ENCODE results near the gene CCDC78.

CCDC78 gene

DNA sequence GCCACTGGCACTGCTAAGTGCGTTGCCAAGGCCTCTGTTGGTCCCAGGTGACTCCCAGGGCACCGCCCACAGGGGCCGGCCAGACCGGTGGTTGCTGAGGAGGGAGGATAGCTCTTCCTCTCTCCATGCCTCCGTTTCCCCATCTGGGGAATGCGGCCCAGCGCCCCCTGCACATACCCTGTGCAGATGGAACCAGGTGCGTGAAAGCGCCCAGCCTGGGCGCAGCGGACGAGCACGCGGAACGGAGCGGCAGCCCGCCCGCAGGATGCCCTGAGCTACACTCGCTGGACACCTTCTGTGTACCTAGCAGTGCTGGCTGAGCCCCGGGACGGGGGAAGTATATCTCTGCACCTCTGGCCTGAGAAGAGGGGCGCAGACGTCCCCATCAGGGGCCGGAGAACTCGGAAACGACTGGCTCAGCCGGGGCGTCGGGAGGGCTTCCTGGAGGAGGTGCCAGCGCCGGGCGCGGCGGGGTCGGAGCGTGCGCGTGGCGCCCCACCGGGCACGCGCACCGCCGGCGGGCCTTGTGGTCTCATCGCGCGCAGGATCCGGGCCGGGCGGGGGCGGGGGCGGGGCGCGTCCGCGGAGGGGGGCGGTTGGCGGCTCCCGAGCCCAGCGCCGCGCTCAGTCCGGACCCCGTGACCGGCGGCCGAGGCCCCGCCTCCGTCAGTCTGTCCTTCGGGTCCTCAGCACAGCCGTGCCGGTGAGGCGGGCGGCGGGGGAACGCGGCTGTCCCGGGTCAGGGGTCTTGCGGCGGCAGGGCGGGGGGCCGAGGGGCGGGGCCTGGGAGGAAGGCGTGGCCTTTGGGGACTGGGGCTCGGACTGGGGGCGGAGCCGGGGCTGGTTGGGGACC, at the start of gene CCDC78, which contains the start of gene HAGHL:
CCDC78 (minus strand) TSS at position 6 of the 853 bp plus-strand sequence. CDS start 76 bp downstream, outside the sequence.
HAGHL (plus strand) TSS at position 669 of the 853 bp plus-strand sequence. CDS start 404 bp downstream, outside the sequence.
- H3K9me3 Mint-ChIP-seq = no peaks in the 10 kb centered on the region
- H3K27ac Mint-ChIP-seq = peak within 1 kb of the TSS; percentile 31
- no peaks in the 10 kb centered on the region for H3K27me3 Mint-ChIP-seq
- no peaks in the 10 kb centered on the region for H3K36me3 Mint-ChIP-seq (ENCODE audit: low read depth)
- peak within 1 kb of the TSS; percentile 61 for H3K4me3 Mint-ChIP-seq
- peak; percentile 5 for ATAC-seq
- peaks cover 4% of the 10 kb centered on the region for H3K4me1 Mint-ChIP-seq
- peak; percentile 76 for DNase-seq

DNA sequence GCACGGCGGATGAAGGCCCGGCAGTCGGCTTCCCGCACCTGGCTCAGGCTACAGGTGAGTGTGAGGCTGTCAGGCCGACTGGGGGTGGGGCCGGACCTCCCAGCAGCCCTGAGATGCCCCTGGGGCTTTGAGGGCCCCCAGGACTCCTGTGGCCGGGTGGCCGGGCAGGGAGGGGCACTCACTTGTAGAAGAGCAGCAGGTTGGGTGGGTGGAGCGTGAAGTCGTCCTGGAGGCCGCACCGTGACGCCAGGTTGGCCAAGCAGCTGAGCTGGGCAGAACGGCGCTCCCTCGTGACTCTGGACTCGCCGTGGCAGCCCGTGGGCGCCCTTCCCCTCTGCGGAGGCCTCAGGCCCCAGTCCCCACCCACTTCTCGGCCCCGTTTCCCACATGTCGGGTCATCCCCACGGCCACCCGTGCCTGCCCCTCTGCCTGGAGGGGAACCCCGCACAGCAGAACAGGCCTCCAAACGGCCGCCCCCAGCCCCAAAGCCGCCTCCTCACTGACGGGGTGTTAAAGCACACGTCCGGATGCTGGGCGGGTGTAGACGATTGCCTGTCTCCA, 49.1 kb upstream of the CCDC78 start:
- Mint-ChIP-seq H3K4me3 (no peak overlapping the region), H3K27me3 (peaks cover 7% of the 10 kb centered on the region), H3K4me1 (no peaks in the 10 kb centered on the region), H3K9me3 (no peaks in the 10 kb centered on the region), H3K36me3 (ENCODE audit: low read depth) (no peaks in the 10 kb centered on the region), H3K27ac (no peak overlapping the region)
- no peak for DNase-seq
- no peak for ATAC-seq

DNA sequence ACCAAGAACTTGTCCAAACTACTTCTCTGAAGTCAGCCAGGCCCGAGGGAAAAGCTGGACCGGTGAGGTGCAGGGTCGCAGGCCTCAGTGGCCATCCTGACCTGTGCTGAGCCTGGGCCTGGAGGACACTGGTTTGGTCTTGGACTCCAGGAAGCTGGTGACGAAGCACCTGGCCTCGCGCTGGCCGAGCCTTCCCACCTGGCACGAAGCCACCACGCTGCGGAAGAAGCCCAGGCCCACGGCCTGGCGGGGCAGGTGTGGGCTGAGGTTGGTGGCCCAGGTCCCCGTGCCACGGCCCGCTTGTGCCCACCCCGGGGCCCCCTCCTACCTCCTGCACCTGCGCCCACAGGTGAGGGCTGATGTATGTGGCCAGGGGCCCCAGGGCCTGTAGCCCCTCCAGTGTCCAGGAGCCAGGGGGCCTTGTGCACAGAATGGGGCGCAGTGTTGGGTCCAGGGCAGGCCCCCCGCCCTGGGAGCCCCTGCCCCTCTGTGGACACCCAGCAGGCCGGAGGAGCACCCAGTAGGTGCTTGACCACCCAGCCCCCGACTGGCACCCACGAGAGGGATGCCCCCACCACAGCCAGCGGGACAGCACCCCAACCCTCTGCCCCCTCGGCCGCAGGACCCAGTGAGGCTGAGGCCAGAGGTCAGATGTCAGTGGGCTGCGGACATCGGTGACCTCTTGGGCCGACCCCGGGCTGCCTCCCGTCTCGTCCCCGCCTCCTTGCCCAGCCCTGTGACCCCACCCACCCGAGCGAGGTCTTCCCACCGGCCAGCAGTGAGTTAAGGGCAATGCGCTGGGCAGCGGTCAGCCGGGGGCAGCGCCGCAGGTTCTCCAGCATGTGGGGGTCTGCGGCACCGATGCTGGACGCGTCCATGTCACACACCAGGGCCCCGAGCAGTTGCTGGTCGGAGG, 48.1 kb upstream of the CCDC78 start:
- DNase-seq = no peak
- no peaks in the 10 kb centered on the region for H3K36me3 Mint-ChIP-seq (ENCODE audit: low read depth)
- H3K27me3 Mint-ChIP-seq = peaks cover 7% of the 10 kb centered on the region
- no peak overlapping the region for H3K4me3 Mint-ChIP-seq
- no peaks in the 10 kb centered on the region for H3K4me1 Mint-ChIP-seq
- ATAC-seq = no peak
- no peak overlapping the region for H3K27ac Mint-ChIP-seq
- H3K9me3 Mint-ChIP-seq = no peaks in the 10 kb centered on the region

GRCh38 chr16:772959-773358, 46.7 kb upstream of the CCDC78 start:
- no peak for DNase-seq
- Mint-ChIP-seq H3K4me1 (no peaks in the 10 kb centered on the region), H3K36me3 (ENCODE audit: low read depth) (no peaks in the 10 kb centered on the region), H3K4me3 (no peak overlapping the region), H3K9me3 (no peaks in the 10 kb centered on the region), H3K27ac (no peak overlapping the region), H3K27me3 (peaks cover 4% of the 10 kb centered on the region)
- ATAC-seq = no peak

GRCh38 chr16:770411-770810, 44.2 kb upstream of the CCDC78 start:
- H3K27me3 Mint-ChIP-seq = no peaks in the 10 kb centered on the region

DNA sequence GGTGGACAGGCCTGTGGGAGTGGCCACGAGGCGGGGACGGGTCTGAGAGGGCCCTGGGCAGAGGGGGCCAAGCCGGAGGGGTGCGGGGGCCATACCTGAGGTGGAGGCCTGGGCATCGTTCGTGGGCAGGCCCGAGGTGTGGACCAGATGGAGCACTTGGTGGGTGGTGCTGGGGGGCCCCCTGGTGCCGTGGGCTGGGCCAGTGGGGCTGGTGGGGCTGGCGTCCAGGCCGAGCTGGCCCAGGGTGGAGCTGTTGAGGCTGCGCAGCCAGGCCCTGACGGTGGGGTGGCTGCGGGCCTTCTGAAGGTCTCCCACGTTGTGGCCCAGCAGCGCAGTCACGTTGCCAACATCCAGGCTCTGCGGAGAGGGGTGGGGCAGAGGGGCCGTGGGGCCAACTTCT, 43.7 kb upstream of the CCDC78 start:
- ATAC-seq (no peak), DNase-seq (no peak)
- H3K27me3 Mint-ChIP-seq = no peaks in the 10 kb centered on the region
- H3K36me3 Mint-ChIP-seq (ENCODE audit: low read depth) = no peaks in the 10 kb centered on the region
- no peak overlapping the region for H3K4me3 Mint-ChIP-seq
- no peaks in the 10 kb centered on the region for H3K4me1 Mint-ChIP-seq
- no peak overlapping the region for H3K27ac Mint-ChIP-seq
- no peaks in the 10 kb centered on the region for H3K9me3 Mint-ChIP-seq

More at GRCh38 chr16:770411-770810, 44.2 kb upstream of the CCDC78 start:
- Mint-ChIP-seq H3K4me1 (no peaks in the 10 kb centered on the region), H3K9me3 (no peaks in the 10 kb centered on the region), H3K27ac (no peak overlapping the region), H3K4me3 (no peak overlapping the region), H3K36me3 (ENCODE audit: low read depth) (no peaks in the 10 kb centered on the region)
- no peak for ATAC-seq
- no peak for DNase-seq

DNA sequence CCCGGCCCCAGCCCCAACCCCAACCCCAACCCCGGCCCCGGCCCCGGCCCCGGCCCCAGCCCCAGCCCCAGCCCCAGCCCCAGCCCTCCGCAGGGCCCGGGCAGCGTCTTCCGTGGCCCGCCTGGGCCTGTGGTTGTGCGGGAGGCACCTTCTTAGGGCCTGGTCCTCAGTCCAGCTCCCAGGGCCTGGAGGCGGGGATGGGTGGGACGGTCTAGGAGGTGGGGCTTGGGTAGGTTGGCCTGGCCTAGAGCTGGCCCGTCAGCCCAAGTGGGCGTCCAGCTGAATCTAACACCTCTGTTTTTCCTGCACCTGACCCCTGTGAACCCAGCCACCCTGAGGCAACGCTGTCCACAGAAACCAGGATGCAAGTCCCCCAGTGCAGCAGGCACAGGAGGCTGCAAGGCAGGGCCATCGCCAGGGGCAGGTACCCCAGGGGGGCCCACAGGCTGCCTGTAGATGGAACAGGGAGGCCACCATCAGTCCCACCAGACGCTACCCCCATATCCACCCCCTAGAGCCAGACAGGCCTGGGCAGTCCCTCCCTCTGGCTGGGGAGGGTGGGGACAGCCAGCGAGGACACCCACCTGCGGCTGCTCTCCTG, 43.0 kb upstream of the CCDC78 start:
- H3K4me3 Mint-ChIP-seq = no peak overlapping the region
- no peak for DNase-seq
- no peaks in the 10 kb centered on the region for H3K4me1 Mint-ChIP-seq
- ATAC-seq = no peak
- no peaks in the 10 kb centered on the region for H3K36me3 Mint-ChIP-seq (ENCODE audit: low read depth)
- H3K9me3 Mint-ChIP-seq = no peaks in the 10 kb centered on the region
- H3K27ac Mint-ChIP-seq = no peak overlapping the region
- no peaks in the 10 kb centered on the region for H3K27me3 Mint-ChIP-seq

DNA sequence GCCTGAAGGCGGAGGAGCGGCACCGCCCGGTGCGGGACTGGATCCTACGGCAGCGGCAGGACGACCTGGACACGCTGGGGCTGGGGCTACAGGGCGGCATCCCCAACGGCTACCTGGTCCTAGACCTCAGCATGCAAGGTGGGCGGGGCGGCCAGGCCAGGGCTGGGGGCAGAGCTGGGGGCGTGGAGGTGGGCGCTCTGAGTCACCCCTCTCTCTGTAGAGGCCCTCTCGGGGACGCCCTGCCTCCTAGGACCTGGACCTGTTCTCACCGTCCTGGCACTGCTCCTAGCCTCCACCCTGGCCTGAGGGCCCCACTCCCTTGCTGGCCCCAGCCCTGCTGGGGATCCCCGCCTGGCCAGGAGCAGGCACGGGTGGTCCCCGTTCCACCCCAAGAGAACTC, 42.2 kb upstream of the CCDC78 start:
- Mint-ChIP-seq H3K27ac (no peak overlapping the region), H3K36me3 (ENCODE audit: low read depth) (no peaks in the 10 kb centered on the region), H3K4me3 (no peak overlapping the region), H3K9me3 (no peaks in the 10 kb centered on the region), H3K4me1 (no peaks in the 10 kb centered on the region), H3K27me3 (no peaks in the 10 kb centered on the region)
- no peak for DNase-seq
- ATAC-seq = no peak

DNA sequence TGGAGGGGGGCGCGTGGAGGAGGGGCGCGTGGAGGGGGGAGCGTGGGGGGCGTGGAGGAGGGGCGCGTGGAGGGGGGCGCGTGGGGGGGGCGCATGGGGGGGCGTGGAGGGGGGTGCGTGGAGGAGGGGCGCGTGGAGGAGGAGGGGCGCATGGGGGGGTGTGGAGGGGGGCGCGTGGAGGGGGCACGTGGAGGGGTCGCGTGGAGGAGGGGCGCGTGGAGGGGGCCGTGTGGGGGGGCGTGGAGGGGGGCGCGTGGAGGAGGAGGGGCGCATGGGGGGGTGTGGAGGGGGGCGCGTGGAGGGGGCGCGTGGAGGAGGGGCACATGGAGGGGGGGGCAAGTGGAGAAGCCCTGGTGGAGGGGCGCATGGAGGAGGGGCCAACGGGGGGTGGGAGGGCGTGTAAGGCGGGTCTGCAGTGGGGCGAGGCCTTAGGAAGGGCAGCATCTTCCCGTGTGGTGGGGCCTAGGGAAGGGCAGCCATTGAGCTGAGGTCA, 41.5 kb upstream of the CCDC78 start:
- Mint-ChIP-seq H3K27ac (no peak overlapping the region), H3K4me1 (no peaks in the 10 kb centered on the region), H3K9me3 (no peaks in the 10 kb centered on the region), H3K4me3 (no peak overlapping the region), H3K27me3 (no peaks in the 10 kb centered on the region), H3K36me3 (ENCODE audit: low read depth) (no peaks in the 10 kb centered on the region)
- no peak for DNase-seq
- no peak for ATAC-seq

- no peak for DNase-seq
Measured at GRCh38 chr16:766820-767640, 40.8 kb upstream of the CCDC78 start.

DNA sequence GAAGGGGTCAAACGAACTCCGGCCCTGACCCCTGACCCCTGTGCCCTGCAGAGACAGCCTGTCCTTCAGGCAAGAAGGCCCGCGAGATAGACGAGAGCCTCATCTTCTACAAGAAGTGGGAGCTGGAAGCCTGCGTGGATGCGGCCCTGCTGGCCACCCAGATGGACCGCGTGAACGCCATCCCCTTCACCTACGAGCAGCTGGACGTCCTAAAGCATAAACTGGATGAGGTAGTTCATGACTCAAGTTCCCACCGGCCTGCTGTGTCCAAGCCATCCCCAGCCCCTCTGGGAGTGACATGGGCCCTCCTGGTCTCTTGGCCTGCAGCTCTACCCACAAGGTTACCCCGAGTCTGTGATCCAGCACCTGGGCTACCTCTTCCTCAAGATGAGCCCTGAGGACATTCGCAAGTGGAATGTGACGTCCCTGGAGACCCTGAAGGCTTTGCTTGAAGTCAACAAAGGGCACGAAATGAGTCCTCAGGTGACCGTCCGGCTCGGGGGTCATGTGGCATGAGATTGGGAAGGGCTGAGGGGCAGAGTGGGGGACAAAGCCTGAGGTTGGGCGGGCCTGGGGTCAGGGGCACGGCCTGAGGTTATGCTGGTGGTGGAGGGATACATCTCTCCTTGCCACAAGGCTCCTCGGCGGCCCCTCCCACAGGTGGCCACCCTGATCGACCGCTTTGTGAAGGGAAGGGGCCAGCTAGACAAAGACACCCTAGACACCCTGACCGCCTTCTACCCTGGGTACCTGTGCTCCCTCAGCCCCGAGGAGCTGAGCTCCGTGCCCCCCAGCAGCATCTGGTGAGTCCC, 40.0 kb upstream of the CCDC78 start:
- no peaks in the 10 kb centered on the region for H3K9me3 Mint-ChIP-seq
- no peak for DNase-seq
- ATAC-seq = no peak
- no peak overlapping the region for H3K27ac Mint-ChIP-seq
- no peaks in the 10 kb centered on the region for H3K36me3 Mint-ChIP-seq (ENCODE audit: low read depth)
- no peaks in the 10 kb centered on the region for H3K4me1 Mint-ChIP-seq
- no peaks in the 10 kb centered on the region for H3K27me3 Mint-ChIP-seq
- no peak overlapping the region for H3K4me3 Mint-ChIP-seq

More at GRCh38 chr16:766820-767640, 40.8 kb upstream of the CCDC78 start:
- ATAC-seq = no peak
- H3K4me1 Mint-ChIP-seq = no peaks in the 10 kb centered on the region
- no peaks in the 10 kb centered on the region for H3K27me3 Mint-ChIP-seq
- no peak overlapping the region for H3K27ac Mint-ChIP-seq
- no peak overlapping the region for H3K4me3 Mint-ChIP-seq
- no peaks in the 10 kb centered on the region for H3K36me3 Mint-ChIP-seq (ENCODE audit: low read depth)
- no peaks in the 10 kb centered on the region for H3K9me3 Mint-ChIP-seq

GRCh38 chr16:765488-765865, 39.2 kb upstream of the CCDC78 start:
- ATAC-seq = no peak
- Mint-ChIP-seq H3K4me3 (no peak overlapping the region), H3K27me3 (no peaks in the 10 kb centered on the region), H3K4me1 (no peaks in the 10 kb centered on the region), H3K36me3 (ENCODE audit: low read depth) (no peaks in the 10 kb centered on the region), H3K9me3 (no peaks in the 10 kb centered on the region), H3K27ac (no peak overlapping the region)
- no peak for DNase-seq
